GM19193 (cell line): ENCODE results near the gene RPL22.
A peak's percentile ranks its signal among the peaks of the same experiment; 100 is the strongest.

Experiments used
- POLR2A ChIP-seq: IDR thresholded peaks from 4 replicates; pipeline ENCODE4 v1.6.1; 2011; ENCODE audit not compliant: insufficient read depth, insufficient read length; ENCODE audit errors: extremely low read depth

The RPL22 gene

DNA sequence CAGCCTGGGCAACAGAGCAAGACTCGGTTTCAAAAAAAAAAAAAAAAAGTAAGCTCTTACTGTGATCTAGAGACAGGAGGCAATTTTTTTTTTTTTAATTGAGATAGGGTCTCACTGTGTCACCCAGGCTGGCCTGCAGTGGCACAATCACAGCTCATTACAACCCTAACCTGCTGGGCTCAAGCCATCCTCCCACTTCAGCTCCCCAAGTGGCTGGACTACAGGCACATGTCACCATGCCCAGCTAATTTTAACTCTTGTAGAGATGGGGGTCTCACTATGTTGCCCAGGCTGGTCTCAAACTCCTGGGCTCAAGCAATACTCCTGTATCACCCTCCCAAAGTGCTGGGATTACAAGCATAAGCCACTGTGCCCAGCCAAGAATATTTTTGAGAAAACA is 7.4 kb downstream of the RPL22 start:
- TF ChIP-seq POLR2A: no peak

DNA sequence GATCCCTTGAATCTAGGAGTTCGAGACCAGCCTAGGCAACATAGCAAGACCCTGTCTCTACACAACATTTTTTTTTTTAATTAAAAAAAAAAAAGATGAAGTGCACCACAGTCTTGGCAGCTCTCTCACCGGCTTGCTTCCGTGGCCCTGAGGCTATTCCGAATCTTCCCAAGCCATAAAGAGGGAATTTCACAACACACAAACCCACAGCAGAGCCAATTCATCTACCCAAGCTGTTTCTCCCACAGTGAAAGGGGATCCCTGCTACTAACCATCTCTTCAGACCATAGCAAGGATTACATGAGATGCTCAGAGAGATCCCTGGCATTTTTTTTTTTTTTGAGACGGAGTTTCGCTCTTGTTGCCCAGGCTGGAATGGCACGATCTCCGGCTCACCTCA is 10.9 kb downstream of the RPL22 start:
- TF ChIP-seq POLR2A: no peak

DNA sequence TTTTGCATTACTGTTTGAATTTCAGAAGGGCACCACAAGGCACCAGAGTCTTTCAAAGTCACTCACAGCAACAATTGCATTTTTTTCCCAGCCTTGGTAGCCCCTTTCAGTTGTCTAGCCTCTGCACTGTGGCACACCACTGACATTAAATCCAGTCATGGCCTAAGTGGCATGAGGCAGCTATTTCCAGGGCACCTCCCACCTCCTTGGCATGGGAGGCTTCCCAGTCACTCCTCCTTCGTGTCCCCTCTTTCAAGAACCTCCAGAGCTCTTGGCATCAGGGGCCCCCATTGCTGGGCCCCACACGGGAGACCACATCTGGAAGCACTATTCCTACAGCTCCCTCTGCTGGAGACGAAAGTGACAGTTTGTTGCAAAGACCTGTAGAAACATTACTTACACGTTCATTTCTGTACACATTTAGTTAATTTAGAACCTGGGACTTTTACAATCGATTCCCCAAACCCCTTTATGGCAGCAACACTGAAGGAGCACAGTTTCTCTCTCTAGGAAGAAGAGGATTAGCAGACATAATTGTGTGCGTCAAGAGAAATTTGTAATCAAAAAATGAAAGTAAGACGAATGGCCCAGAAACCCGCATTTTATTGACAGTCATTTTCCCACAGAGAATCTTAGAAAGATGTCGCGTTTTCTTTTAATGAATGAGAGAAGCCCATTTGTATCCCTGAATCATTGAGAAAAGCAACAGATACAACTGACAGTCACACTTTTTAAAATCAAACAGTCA is 13.6 kb downstream of the RPL22 start:
- TF ChIP-seq POLR2A: no peak

DNA sequence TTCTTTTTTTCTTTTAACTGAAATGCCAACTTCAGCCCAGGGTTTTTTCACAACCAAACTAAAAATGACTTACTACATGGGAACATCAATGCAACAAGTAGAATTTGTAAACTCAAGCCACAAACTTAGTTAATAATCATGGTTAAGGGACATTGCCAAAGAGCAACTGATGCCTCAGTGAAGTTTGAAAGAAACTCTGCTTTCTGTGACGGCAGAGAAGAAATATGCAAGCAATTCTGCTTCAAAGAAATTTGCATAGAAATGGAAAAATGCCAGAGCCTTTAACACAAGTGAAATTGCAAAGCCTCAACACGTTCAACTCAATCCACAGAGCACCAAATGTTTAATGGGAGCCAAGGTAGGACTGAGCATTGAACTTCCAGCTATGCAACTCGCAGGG is 14.2 kb downstream of the RPL22 start:
- TF ChIP-seq POLR2A: no peak

DNA sequence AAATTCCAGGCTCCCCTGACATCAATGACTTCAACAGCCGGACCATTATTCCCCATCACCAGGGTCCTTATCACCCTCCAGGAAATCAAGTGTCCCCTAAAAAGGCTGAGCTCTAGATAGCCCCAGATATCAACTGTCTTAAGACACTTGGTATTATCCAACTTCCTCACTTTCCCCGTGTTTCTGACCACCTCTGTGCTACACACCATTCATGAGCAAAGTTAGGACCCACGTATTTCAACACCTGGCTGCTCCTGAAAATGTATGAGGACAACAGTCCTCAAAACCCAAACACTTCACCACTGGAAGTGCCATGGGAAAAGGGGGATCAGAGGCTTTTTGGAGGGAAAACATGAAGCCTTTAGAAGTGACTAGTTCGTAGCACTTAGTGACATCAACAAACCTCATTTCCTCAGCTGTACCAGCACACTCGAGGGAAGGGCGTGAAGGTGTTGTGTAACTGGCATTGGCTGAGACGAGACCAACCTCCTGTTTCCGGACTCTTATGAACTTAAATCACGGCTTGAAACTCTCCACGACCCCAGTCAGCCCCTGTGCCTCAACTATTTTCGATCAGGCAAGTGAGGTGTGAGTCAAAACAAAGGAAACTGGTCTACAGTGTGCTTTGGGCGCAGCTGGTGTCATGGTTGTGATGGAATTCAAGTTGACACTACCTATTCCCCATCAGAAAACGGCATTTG is 15.2 kb downstream of the RPL22 start:
- no peak for TF ChIP-seq POLR2A

DNA sequence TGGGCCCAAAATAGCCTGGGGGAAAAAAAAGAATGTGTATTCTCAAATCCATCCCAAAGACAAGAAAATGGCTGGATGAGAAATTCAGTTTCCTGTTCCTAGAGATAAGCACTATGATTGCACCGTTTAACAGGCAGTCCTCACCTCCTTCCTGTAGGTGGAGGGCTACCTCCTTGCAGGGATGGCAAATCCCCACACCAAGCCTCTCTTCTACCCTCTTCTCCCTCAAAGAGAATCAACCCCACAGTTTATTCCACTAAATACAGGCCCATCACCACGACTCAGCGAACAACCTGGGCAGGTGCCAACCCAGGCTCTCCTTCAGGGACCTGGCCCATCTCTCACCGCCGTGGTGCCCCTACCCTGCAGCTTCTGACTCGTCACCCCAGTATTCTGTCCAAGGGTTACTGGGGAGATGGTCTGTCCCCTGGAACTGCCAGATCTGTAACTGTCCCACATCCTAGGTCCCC is 15.8 kb downstream of the RPL22 start:
- TF ChIP-seq POLR2A: peak; percentile 14

DNA sequence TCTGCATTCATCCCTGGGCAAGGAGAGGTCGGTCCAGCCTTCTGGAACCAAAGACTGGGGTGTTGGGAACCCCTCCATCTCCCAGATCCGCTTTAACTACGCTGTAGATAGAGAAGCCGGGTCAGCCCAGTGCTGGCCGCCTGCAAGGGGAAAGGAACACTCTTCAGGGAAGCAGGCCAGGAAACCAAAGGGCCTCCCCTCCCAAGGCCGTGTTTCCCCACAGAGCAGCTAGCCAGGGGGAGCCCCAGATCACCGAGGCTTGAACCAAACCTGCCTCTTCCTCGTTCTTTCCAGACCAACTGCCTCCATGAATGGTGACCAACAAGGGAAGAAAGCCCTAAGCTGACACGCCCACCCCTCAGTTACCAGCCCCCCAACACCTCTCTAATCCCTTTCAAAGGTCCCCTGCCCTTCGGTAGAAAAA is 18.0 kb downstream of the RPL22 start:
- TF ChIP-seq POLR2A: no peak

DNA sequence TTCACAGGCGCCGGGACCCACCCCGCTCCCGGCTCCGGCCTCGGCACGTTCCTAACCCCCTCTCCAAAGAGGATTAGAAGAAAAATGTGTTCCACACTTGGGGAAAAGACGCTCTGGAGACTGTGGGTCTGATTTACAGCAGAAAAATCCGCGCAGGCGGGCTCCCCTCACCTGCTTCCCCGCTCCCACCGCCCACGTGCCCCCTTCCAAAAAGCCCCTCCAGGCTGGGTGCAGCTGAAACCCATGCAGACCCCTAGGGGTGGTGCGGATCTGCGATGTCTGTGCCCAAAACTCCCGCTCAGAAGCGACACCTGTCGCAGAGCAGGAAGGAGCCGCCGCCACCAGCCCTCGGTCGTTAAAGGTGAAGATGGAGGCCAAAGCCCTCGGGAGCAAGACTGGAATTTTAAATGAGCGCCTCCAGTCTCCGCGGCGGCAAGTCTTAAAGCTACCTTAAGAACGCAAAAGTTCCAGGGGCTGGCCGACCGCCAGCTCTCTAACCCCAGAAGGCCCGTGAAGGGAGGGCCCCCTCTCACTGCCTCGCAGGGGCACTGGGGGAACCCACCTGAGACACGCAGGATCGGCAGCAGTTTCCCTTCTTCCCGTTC is 18.6 kb downstream of the RPL22 start:
- no peak for TF ChIP-seq POLR2A

DNA sequence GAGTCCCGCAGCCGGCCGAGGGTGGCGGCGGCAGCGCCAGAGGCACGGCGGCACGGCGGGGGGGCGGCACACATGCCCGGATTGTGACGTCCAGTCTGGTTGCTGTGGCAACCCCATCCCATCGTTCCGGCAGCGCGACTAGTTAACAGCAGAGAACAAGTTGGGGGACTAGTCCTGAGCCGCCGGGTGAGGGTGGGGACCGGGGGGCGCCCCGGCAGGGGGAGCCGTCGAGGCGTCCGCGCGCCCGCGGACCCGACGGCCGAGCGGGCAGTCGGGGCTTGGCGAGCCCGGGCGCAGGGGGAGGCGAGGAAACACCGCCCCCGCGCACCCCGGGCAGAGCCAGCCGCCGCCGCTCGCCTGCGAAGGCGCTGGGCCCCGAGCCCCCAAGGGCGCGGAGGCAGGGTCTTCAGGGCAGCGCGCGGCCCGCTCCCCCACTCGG is 19.1 kb downstream of the RPL22 start, which contains the start of gene CHD5:
Gene CHD5 (minus strand): TSS at position 54 of the 439 bp plus-strand sequence. CDS start 298 bp downstream, outside the sequence.
- TF ChIP-seq POLR2A: no peak

DNA sequence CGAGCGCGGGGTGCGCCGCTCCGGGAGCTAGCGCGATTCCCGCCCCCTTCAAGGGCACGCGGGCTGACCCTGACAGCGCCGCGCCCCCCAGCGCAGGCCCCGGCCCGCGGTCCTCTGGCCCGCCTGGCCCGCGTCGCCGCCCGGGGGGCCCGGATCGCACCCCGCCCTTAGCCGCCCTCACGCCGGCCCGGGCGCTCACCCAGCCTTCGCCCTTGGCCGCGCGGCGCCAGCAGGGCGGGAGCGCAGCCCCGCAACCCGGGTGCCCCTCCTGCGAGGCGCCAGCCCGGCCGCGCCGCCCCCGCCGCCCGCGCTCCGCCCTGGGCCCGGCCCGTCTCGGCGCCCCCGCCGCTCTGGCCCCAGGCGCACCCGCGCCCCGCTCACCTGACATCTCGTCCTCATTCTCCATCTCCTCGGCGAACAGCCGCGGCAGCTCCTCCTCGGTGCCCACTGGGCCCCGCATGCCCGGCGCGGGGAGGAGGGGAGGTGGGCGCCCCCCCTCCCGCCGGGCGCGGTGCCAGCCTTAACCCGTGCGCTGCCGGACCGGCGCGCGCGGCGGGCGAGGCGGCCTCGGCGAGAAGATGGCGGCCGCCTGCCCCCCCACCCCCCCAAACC is 19.7 kb downstream of the RPL22 start:
- TF ChIP-seq POLR2A: no peak

DNA sequence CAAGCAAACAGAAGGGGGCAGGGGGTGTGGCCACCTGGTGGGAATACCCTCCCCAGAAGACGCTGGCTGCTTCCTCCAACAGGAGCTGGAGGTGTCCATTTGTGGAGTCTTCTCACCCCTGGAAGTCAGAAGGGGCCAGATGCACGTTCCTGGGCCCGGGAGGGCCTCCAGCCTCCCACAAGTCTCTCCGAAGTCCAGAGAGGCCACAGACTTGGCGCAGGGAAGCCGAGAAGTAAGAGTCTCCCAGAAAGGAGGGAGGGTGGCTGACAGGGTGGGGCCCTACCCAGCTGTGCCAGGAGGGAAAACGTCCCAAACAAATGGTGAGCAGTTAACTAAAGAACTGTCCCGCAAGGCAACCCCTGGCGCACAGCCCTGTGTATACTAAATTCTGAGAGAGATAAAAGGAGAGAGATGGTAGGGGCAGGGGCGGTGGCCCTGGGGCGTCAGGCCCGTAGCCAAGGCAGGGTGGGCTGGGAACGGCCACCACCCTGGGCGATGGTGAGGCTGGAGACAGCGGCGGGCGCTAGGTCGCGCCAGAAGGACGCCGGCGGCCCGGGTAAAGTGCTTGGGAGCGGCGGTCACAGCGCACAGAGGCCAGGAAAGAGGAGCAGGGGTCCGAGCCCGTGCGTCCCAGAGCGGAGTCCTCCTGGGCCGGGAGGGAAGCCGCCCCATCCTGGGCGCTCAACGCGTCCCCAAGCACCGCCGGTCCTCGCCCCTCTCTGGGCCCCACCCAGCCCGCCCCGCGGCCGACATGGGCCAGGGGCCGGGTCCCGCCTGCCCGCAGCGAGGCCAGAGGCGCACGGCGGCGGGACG is 20.4 kb downstream of the RPL22 start:
- no peak for TF ChIP-seq POLR2A

DNA sequence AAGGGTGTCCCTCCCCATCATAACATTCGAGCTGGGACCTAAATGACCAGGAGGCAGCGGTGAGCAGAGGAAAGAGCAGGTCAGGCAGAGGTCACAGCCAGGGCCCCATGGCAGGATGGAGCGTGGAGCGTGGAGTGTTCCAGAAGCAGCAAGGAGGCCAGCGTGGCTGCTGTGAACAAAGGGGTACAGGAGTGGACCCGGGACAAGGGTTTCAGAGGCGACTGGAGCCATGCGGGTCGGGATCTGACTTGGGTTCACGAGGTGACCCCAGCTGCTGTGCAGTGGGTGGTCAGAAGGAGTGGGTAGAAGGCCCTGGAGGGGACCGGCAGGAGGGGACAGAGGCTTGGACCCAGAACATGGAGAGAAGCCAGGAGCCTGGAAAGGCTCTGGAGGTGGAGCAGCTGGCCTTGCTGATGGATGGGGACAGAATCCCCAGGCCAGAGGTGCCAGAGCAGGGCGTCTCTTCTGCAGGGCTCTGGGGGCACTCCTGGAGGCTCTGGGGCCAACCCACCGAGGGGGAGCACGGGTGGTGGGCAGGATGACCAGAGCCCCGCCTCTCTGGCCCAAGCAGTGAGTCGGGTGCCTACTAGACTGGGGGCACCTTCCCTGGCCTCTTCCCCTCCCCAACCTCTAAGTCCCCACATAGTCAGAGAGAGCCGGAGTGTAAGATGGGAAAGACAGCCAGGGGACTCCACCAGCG is 21.6 kb downstream of the RPL22 start:
- TF ChIP-seq POLR2A: no peak

DNA sequence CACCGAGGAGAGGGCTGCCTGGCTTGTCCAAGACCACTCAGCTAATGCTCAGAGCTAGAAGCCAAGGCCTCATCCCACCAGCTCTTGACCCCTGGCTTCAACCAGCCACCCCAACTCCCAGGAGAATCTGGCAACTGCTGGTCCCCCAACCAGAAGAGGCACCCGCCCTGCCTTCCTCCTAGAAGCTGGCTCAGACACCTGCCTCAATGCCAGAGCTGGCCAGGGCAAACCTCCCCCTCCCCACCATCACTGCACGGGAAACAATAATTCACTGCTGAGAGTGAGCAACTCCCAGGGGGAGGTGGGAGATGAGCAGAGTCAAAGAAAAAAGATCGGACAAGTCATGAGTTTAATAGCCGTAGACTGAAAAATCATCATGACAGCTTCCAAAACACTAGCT is 22.6 kb downstream of the RPL22 start:
- TF ChIP-seq POLR2A: no peak

DNA sequence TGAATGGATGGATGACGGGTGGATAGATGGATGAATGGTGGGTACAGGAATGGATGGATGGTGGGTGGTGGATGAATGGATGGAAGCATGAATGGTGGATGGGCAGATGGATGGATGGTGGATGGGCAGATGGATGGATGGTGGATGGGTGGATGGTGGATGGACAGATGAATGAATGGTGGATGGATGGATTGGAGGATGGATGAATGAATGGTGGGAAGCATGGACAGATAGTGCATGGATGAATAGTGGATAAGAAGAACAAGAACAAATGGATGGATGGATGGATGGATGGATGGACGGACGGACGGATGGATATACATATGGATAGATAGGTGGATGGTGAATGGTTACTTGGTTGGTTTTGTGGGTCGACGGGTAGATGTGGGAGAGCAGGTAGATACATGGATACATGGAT is 24.0 kb downstream of the RPL22 start:
- TF ChIP-seq POLR2A: no peak
